Spinal cord (tissue), 10 donors: ENCODE measurements around the gene ZSCAN1. TPM values are rescaled to one million over a fixed set of nuclear protein-coding genes. Genes with fewer than 3 reads are reported as not detected.

Source experiments
- DNase-seq, 6 donors: peaks; one replicate each; pipeline versions ENCODE4 v3.0.0 to v3.0.0-alpha.2; 2013 to 2015; ENCODE audit warnings: low spot score in 6 of 6, low read depth in 4 of 6
- H3K27ac ChIP-seq: one replicate; pipeline ENCODE4 v1.5.1; 2013; ENCODE audit warnings: low read depth, low read length, control low read depth
- H3K27me3 ChIP-seq: one replicate; pipeline ENCODE4 v1.6.1; 2013; ENCODE audit warnings: low read length; ENCODE audit not compliant: control insufficient read depth, insufficient read depth
- H3K36me3 ChIP-seq: one replicate; pipeline ENCODE4 v1.6.1; 2013; ENCODE audit warnings: low read length; ENCODE audit not compliant: control insufficient read depth, insufficient read depth
- H3K4me1 ChIP-seq: one replicate; pipeline ENCODE4 v1.6.1; 2013; ENCODE audit warnings: low read length; ENCODE audit not compliant: control insufficient read depth, insufficient read depth
- H3K4me3 ChIP-seq: one replicate; pipeline ENCODE4 v1.5.1; 2013; ENCODE audit warnings: low read depth, low read length, control low read depth
- H3K9me3 ChIP-seq: one replicate; pipeline ENCODE4 v1.6.1; 2013; ENCODE audit warnings: low read length; ENCODE audit not compliant: control insufficient read depth, insufficient read depth
- WGBS: methylation state at CpG from one replicate; pipeline ENCODE4 v1.1.5; 2013; ENCODE audit warnings: missing lambda C conversion rate; ENCODE audit not compliant: insufficient coverage; 5-methylcytosine and 5-hydroxymethylcytosine counted together
- polyA plus RNA-seq, 2 donors: library from polyadenylated mRNA; unstranded; fragments of 120-200 nt; gene quantifications; one replicate each; pipeline ENCODE4 v1.2.1, GENCODE V29; 2013; ENCODE audit not compliant: insufficient read length in 2 of 2
- total RNA-seq, 2 donors: library from RNA; depleted of rRNA in 1 of 2; stranded (reverse); fragments of 120-200 nt in 1 of 2; fragments of >200 nt in 1 of 2; gene quantifications; one replicate each; pipeline versions ENCODE4 v1.2.3 to v1.2.4, GENCODE V29; 2013 to 2014
- donor health status: healthy.

The ZSCAN1 gene
- total and polyA plus RNA-seq, 4 donors: 0.79 to 14.9 (median 8.0) TPM

DNA sequence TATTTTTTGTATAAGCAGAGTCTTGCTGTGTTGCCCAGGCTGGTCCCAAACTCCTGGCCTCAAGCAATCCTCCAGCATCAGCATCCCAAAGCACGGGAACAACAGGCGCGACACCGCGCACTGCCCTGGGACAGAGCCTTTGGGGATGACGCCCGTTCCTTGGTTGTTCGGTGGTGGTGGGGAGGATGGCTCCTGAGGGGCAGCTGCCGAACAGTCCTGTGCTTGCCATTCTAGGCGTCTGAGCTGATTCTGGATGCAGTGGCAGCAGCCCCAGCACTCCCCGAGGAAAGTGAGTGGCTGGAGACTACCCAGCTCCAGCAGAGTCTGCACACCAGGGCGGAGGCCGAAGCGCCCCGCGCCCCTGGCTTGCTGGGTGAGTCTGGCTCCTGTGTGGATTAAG is 18.4 kb downstream of the ZSCAN1 start:
- Histone ChIP-seq H3K36me3 (peaks cover 24% of the 10 kb centered on the region), H3K27me3 (no peaks in the 10 kb centered on the region), H3K27ac (no peak overlapping the region), H3K4me3 (no peak overlapping the region), H3K9me3 (peaks cover 26% of the 10 kb centered on the region), H3K4me1 (peaks cover 23% of the 10 kb centered on the region)
- WGBS: 96% methylated on average over 11 of the region's 16 CpGs
- DNase-seq: no peak

DNA sequence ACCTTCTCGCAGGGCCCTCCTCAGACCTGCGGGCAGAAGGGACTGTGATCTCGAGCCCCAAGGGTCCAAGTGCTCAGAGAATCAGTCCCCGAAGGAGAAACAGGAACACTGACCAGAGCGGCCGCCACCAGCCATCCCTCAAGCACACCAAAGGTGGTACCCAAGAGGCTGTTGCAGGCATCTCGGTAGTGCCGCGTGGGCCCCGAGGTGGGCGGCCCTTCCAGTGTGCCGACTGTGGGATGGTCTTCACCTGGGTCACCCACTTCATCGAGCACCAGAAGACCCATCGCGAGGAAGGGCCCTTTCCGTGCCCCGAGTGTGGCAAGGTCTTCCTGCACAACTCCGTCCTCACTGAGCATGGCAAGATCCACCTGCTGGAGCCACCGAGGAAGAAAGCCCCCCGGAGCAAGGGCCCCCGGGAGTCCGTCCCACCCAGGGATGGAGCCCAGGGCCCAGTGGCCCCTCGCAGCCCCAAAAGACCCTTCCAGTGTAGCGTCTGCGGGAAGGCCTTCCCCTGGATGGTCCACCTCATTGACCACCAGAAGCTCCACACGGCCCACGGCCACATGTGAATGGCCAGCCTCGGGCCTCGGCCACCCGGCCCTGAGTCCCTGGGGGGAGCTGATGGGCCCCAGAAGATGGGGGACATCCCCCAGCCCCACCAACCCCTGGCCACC is 19.8 kb downstream of the ZSCAN1 start:
- H3K27me3 ChIP-seq: no peaks in the 10 kb centered on the region
- no peak overlapping the region for H3K4me3 ChIP-seq
- peaks cover 23% of the 10 kb centered on the region for H3K9me3 ChIP-seq
- H3K4me1 ChIP-seq: peaks cover 27% of the 10 kb centered on the region
- no peak overlapping the region for H3K27ac ChIP-seq
- peaks cover 18% of the 10 kb centered on the region for H3K36me3 ChIP-seq
- 93% methylated on average over 30 of the region's 30 CpGs for WGBS
- no peak for DNase-seq

DNA sequence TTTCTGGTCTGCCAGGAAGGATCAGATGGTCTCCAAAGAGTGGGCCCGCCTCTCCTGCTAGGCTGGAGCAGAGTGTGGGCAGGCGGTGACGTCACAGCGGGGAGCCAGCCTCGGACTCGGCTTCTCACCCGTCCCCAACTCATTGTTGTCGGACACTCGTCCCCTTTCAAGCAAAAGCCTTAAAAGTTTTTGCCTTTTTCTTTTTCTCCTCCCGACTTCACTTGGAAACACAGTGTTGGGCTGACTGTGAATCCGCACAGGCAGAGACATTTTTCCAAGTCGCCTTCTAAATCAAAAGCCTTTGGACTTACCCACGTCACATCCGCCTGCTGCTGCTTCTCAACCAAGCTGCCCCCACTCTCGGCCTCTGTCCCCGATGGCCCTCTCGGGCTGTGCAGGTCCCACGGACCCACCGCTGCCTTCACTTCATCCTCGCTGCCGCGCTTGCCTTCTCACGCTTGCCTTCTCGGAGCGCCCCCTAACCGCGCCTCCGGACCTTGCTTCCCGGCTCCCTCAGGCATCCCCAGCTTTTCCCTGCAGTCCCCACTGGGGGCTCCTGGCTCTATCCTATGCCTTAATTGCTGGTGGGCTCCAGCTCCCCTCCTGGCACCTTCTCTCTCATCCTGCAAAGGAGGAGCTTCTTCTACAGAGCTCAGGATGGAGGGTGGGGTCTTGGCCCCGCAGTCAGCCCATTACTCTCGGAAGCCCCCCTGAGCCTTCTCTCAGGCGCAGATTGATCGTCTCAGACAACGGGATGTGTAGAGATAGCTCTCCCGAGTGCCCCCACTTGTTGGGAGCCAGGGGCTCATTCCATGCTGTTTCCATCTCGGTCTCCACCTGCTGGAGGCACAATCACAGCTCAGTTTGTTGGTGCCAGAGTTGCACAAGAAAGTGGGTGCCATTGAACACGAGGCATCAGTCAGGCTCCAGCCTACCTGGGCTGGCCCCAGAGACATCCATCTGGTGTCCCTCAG is 21.4 kb downstream of the ZSCAN1 start:
- Histone ChIP-seq H3K9me3 (peaks cover 14% of the 10 kb centered on the region), H3K27me3 (no peaks in the 10 kb centered on the region), H3K36me3 (peaks cover 23% of the 10 kb centered on the region), H3K4me1 (peaks cover 39% of the 10 kb centered on the region), H3K4me3 (peak overlapping the region; percentile 58), H3K27ac (peak overlapping the region; percentile 91)
- WGBS: 18% methylated on average over 37 of the region's 37 CpGs
- DNase-seq: peak in 5 of 6 donors; percentile 26 to 87 (median 50)

DNA sequence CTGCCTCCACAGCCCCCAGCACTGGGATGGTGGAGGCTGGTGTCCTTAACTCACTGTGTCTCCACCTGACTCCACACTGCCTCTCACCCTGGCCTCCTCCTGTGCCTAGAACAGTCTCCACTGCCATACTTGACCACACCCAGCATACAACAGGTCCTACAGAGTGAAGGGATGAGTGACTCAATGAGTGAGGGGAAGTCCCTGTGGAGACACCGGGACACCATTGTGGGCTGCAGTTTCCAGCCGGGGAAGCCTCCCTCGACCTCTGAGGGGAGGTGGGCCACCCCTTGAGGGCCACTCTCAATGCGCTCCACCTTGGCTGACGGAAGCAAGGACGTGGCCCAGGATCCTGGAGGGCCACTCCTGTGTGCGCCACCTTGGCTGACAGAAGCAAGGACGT is 22.4 kb downstream of the ZSCAN1 start:
- H3K27me3 ChIP-seq: no peaks in the 10 kb centered on the region
- peaks cover 10% of the 10 kb centered on the region for H3K9me3 ChIP-seq
- DNase-seq: no peak
- no peak overlapping the region for H3K27ac ChIP-seq
- peaks cover 43% of the 10 kb centered on the region for H3K4me1 ChIP-seq
- 94% methylated on average over 8 of the region's 8 CpGs for WGBS
- peaks cover 28% of the 10 kb centered on the region for H3K36me3 ChIP-seq
- no peak overlapping the region for H3K4me3 ChIP-seq

DNA sequence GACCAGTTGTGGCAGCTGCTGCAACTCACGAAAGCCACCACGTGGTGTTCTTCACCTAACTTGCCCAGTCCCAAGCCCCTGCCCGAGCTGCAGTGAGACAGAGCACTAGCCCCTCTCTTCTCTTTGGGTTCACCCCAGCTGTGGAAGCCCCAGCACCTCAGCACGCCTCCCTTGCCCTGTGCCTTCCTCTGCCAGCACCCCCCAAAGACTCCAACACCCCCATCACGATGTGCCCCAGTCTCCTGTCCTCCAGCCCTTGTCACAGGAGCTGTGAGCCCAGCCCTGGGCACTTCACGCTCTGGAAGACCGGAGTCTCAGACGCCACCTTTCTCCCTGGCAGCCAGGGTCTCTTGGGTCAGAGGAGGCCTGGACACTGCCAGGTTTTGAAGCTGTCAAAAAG is 23.0 kb downstream of the ZSCAN1 start:
- H3K27me3 ChIP-seq: no peaks in the 10 kb centered on the region
- no peak overlapping the region for H3K27ac ChIP-seq
- H3K9me3 ChIP-seq: peaks cover 6% of the 10 kb centered on the region
- H3K4me1 ChIP-seq: peaks cover 43% of the 10 kb centered on the region
- DNase-seq: no peak
- 96% methylated on average over 8 of the region's 8 CpGs for WGBS
- H3K36me3 ChIP-seq: peaks cover 27% of the 10 kb centered on the region
- H3K4me3 ChIP-seq: no peak overlapping the region

DNA sequence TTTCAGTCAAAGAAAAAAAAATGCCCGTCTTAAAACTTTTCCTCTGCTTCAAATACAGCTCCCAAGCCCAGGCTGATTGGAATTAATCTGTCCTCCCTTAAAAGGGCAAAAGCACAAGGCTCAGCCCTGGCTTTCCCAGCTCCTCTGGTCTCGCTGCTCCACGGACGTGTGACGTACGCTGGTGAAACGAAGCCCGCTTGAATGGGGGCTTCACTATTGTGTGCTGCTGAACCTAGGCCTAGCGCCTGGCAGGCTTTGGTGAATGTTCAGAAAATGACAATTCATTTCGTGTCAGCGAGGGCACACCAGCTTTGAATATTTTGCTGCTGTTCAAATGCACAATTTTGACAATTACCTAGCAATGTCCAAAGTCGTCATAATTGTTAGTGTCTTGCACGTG is 24.6 kb downstream of the ZSCAN1 start:
- WGBS: 49% methylated on average over 8 of the region's 13 CpGs
- H3K27me3 ChIP-seq: no peaks in the 10 kb centered on the region
- peak in 1 of 6 donors; percentile 67 for DNase-seq
- H3K36me3 ChIP-seq: peaks cover 24% of the 10 kb centered on the region
- H3K4me1 ChIP-seq: peaks cover 43% of the 10 kb centered on the region
- H3K27ac ChIP-seq: peak overlapping the region; percentile 94
- H3K9me3 ChIP-seq: peaks cover under 1% of the 10 kb centered on the region
- peak overlapping the region; percentile 76 for H3K4me3 ChIP-seq

DNA sequence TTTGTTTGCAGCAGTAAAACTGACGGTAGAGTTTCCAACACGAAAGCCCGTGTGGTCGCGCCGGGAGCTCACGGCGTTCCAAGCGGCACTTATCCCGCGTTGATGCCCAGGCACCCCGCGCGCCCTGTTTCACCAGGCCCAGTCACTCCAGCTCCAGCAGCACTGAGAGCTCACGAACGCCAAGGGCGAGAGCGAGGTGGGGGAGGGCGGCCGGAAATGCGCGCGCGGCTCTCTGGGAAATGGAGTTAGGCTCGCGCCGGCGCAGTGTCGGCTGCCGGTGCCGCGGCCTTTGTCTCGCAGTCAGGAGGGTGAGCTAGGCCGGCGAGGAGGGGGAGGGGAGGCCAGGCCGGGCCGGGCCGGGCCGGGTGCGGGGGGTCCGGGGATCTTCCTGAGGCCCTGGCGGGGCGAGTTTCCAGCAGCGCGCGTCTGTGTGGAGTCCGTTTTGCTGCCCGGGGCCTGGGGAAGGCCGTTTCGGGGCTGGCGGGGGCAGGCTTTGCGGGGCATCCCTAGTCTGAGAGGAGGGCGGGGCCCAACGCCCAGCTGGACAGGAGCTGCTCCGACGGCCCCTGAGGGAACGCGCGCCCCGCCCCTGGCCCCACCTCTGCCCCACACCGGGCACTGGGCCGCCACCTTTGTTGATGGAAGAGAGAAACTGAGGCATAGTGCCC is 25.3 kb downstream of the ZSCAN1 start, which contains the start of gene ZNF135:
TSS of gene ZNF135 (plus strand) at position 280 of the 668 bp plus-strand sequence. CDS start 721 bp downstream, outside the sequence.
- Histone ChIP-seq H3K27ac (peak within 1 kb of the TSS; percentile 94), H3K36me3 (peaks cover 26% of the 10 kb centered on the region), H3K4me1 (peaks cover 39% of the 10 kb centered on the region), H3K4me3 (peak within 1 kb of the TSS; percentile 76), H3K9me3 (no peaks in the 10 kb centered on the region), H3K27me3 (no peaks in the 10 kb centered on the region)
- WGBS: 0% methylated on average over 62 of the region's 62 CpGs
- peak; percentile 82 to 98 (median 91) for DNase-seq

DNA sequence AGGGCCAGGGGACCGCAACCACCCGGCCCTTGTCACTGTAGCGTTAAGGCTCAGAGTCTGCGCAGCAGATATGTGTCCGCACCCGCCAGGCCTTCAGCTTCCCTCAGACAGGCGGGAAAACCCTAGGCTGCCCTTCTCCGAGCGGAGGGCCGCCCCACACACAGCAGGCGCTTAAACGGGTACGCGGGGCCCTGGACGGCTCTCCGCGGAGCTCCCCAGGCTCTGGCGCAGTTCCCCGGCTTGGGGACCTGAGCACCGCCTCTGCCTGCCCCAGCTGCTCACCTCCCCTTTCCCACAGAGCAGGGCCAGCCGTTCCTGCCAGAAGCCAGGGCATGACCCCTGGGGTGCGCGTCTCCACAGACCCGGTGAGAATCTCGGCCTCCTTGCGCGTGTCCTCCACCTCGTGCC is 25.9 kb downstream of the ZSCAN1 start:
- WGBS: 10% methylated on average over 28 of the region's 28 CpGs
- Histone ChIP-seq H3K27ac (peak overlapping the region; percentile 94), H3K4me3 (peak overlapping the region; percentile 76), H3K4me1 (peaks cover 33% of the 10 kb centered on the region), H3K36me3 (peaks cover 31% of the 10 kb centered on the region), H3K9me3 (no peaks in the 10 kb centered on the region), H3K27me3 (no peaks in the 10 kb centered on the region)
- peak in 2 of 6 donors; percentile 5 to 19 for DNase-seq

DNA sequence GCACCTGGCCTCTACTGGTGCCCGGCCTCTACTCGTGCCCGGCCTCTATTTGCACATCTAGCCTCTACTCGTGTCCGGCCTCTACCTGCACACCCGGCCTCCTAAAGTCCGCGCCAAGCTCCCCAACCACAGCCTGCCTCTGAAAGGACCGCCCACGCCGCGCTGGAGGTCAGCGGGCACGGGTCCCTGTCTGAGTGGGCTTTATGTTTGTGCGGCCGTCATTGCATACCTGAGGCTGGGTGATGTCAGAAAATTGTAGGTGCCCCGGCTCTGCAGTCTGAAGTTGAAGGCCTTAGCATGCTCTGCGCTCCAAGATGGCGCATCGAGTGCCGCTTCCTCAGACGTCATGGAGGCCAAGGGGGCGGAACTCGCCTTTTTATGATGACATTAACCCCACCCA is 26.4 kb downstream of the ZSCAN1 start:
- H3K27ac ChIP-seq: no peak overlapping the region
- peaks cover 35% of the 10 kb centered on the region for H3K36me3 ChIP-seq
- peak in 1 of 6 donors; percentile 47 for DNase-seq
- peak overlapping the region; percentile 76 for H3K4me3 ChIP-seq
- H3K27me3 ChIP-seq: no peaks in the 10 kb centered on the region
- peaks cover 28% of the 10 kb centered on the region for H3K4me1 ChIP-seq
- WGBS: 80% methylated on average over 16 of the region's 24 CpGs
- H3K9me3 ChIP-seq: no peaks in the 10 kb centered on the region
